HepG2 (cell line): Measurements from ENCODE around the gene RPH3AL. TPM values are rescaled to one million over a fixed set of nuclear protein-coding genes. Genes with fewer than 3 reads are reported as not detected.

Source experiments
- ATAC-seq: fragments of 200-7000 bp; cut with Tn5 transposase; 3 replicates; pipeline ENCODE4 v1.9.1; 2020; ENCODE audit warnings: mild to moderate bottlenecking, moderate library complexity
- BruUV-seq: library from RNA; stranded (reverse); fragments of 400-500 nt; replicated peaks from 2 replicates; lab custom pipeline; 2021; lab: Mats Ljungman, UMichigan
- CTCF ChIA-PET: fragments of 300-600 bp; formaldehyde crosslinking; extraction: SDS; loops from one replicate; lab custom pipeline; 2021; ENCODE audit warnings: low total read pairs, inconsistent platforms, low intra/inter-chr PET ratio; lab: Yijun Ruan, JAX
- POLR2A ChIA-PET: fragments of 350-600 bp; sonication (Branson Sonifier 250); formaldehyde crosslinking; loops from one replicate; lab custom pipeline; 2020; ENCODE audit warnings: antibody characterized with exemption, inconsistent platforms; lab: Yijun Ruan, JAX
- DNase-seq: peaks from one replicate; pipeline ENCODE4 v3.0.0-alpha.2; 2015; ENCODE audit warnings: low spot score
- FAIRE-seq: peaks from 3 replicates; lab custom pipeline; 2011; peaks lifted over from hg19 to GRCh38; lab: Jason Lieb, UNC
- H2AFZ ChIP-seq: one replicate; pipeline ENCODE4 v1.6.1; 2011; ENCODE audit warnings: low read length, inconsistent platforms
- H3K27ac ChIP-seq: fragments of 300-600 bp; 3 replicates; pipeline ENCODE4 v1.8.0; 2011; ENCODE audit warnings: mixed run types, mild to moderate bottlenecking, mixed read lengths, low read length, inconsistent platforms; ENCODE audit not compliant: insufficient read depth; ENCODE audit errors: extremely low read length
- H3K27me3 ChIP-seq, 2 experiments: fragments of 200-600 bp in 1 of 2; 2 replicates in 1 of 2; 3 replicates in 1 of 2; pipeline versions ENCODE4 v1.6.0 to v1.8.0; 2011; ENCODE audit warnings: low read length in 2 of 2, mild to moderate bottlenecking in 2 of 2, moderate library complexity in 2 of 2, inconsistent platforms in 1 of 2; ENCODE audit not compliant: insufficient read depth in 2 of 2, control insufficient read depth in 1 of 2
- H3K36me3 ChIP-seq, 2 experiments: fragments of 200-600 bp in 1 of 2; replicated peaks in 1 of 2; 2 replicates in 1 of 2; 3 replicates in 1 of 2; pipeline versions ENCODE4 v1.5.1 to v1.8.0; 2011; ENCODE audit warnings: low read length in 2 of 2, inconsistent platforms in 1 of 2; ENCODE audit not compliant: insufficient read depth in 2 of 2, control insufficient read depth in 1 of 2
- H3K4me1 ChIP-seq: 2 replicates; pipeline ENCODE4 v1.5.1; 2012; ENCODE audit warnings: low read length, inconsistent platforms; ENCODE audit not compliant: insufficient read depth
- H3K4me2 ChIP-seq: 2 replicates; pipeline ENCODE4 v1.6.0; 2011; ENCODE audit warnings: low read depth, low read length, inconsistent platforms
- H3K4me3 ChIP-seq, 3 experiments: fragments of 200-600 bp in 1 of 3; sonication (generic), shearing (Covaris generic) in 1 of 3; replicated peaks in 1 of 3; 2 replicates each; pipeline ENCODE4 v1.5.1; 2011 to 2016; ENCODE audit warnings: low read length in 3 of 3, inconsistent platforms in 2 of 3, low read depth in 2 of 3, mild to moderate bottlenecking in 2 of 3, control low read depth in 1 of 3, mixed read lengths in 1 of 3; ENCODE audit not compliant: insufficient read depth in 1 of 3
- H3K79me2 ChIP-seq: one replicate; pipeline ENCODE4 v1.6.1; 2011; ENCODE audit warnings: low read length, inconsistent platforms; ENCODE audit not compliant: insufficient read depth
- H3K9ac ChIP-seq: 2 replicates; pipeline ENCODE4 v1.6.0; 2011; ENCODE audit warnings: mild to moderate bottlenecking, low read depth, low read length, inconsistent platforms; ENCODE audit not compliant: insufficient read depth
- H3K9me3 ChIP-seq: 2 replicates; pipeline ENCODE4 v1.5.1; 2012; ENCODE audit warnings: mild to moderate bottlenecking, low read length
- H4K20me1 ChIP-seq: 2 replicates; pipeline ENCODE4 v1.6.0; 2011; ENCODE audit warnings: inconsistent platforms, mild to moderate bottlenecking, low read length, moderate library complexity; ENCODE audit not compliant: insufficient read depth
- GTF2F1 ChIP-seq: fragments of 150-350 bp; IDR thresholded peaks from 2 replicates; pipeline ENCODE4 v1.6.1; 2014; ENCODE audit warnings: low read length
- RARG ChIP-seq: sonication (generic); formaldehyde crosslinking; IDR thresholded peaks from 2 replicates; pipeline ENCODE4 v1.4.0; 2020; ENCODE audit warnings: low read depth, mild to moderate bottlenecking, missing genetic modification reagents
- RBAK ChIP-seq: sonication (generic); formaldehyde crosslinking; IDR thresholded peaks from 2 replicates; pipeline ENCODE4 v1.5.1; 2020; ENCODE audit warnings: mild to moderate bottlenecking, missing genetic modification reagents
- RBM22 ChIP-seq: fragments of 200-400 bp; formaldehyde crosslinking; optimal IDR thresholded peaks from 2 replicates; pipeline ENCODE3; 2017; ENCODE audit warnings: mild to moderate bottlenecking, low read length, moderate library complexity
- RXRB ChIP-seq: IDR thresholded peaks from 2 replicates; pipeline ENCODE4 v1.6.1; 2016; ENCODE audit warnings: borderline replicate concordance, missing genetic modification reagents, missing compliant biosample characterization
- SALL2 ChIP-seq: sonication (generic); formaldehyde crosslinking; IDR thresholded peaks from 2 replicates; pipeline ENCODE4 v1.8.1; 2023; ENCODE audit warnings: mild to moderate bottlenecking, missing genetic modification reagents, inconsistent platforms
- SP5 ChIP-seq: IDR thresholded peaks from 2 replicates; pipeline ENCODE4 v1.6.1; 2016; ENCODE audit warnings: low read depth, borderline replicate concordance
- ZMYM2 ChIP-seq: sonication (generic); formaldehyde crosslinking; IDR thresholded peaks from 2 replicates; pipeline ENCODE4 v1.8.0; 2022; ENCODE audit warnings: mild to moderate bottlenecking, missing genetic modification reagents
- ZNF329 ChIP-seq: sonication (generic); formaldehyde crosslinking; IDR thresholded peaks from 2 replicates; pipeline ENCODE4 v1.9.0; 2021; ENCODE audit warnings: low read depth, mild to moderate bottlenecking, missing genetic modification reagents
- ZNF772 ChIP-seq: sonication (generic); formaldehyde crosslinking; IDR thresholded peaks from 2 replicates; pipeline ENCODE4 v1.5.0; 2020; ENCODE audit warnings: mild to moderate bottlenecking, missing genetic modification reagents
- WGBS: methylation state at CpG from one replicate; pipeline ENCODE4 v1.1.6; 2017; ENCODE audit warnings: low lambda C conversion rate; 5-methylcytosine and 5-hydroxymethylcytosine counted together
- in situ Hi-C: cut with HindIII; loops from 2 replicates; pipeline ENCODE4 v1.10.0; 2017; ENCODE audit warnings: low pct_unique_long_range_greater_than_20kb; ENCODE audit not compliant: extremely low pct_ligation_motif_present
- intact Hi-C: fragments of 100-400 bp; cut with micrococcal nuclease; formaldehyde crosslinking; loops from one replicate; pipeline ENCODE4 v1.10.0; 2022; ENCODE audit not compliant: unreplicated experiment
- polyA plus RNA-seq, 8 experiments: library from polyadenylated mRNA; depleted of rRNA in 3 of 8; stranded (reverse) in 7 of 8; unstranded in 1 of 8; fragments of >200 nt; fragmentation: Illumina TruSeq in 4 of 8; extraction: Trizol in 4 of 8; gene quantifications; 2 replicates each; pipeline versions ENCODE4 v1.2.1 to v1.2.3, GENCODE V29; 2011 to 2016; ENCODE audit warnings: low read depth in 4 of 8, missing spikeins in 1 of 8, mixed read lengths in 1 of 8; ENCODE audit not compliant: insufficient read depth in 1 of 8
- total RNA-seq, 5 experiments: library from RNA; depleted of rRNA; stranded (reverse); fragments of >200 nt; fragmentation: Illumina TruSeq; extraction: Trizol; gene quantifications; 2 replicates each; pipeline ENCODE4 v1.2.3, GENCODE V29; 2016; ENCODE audit warnings: low read depth in 1 of 5
- TF ChIP-seq, protein P1 (sequence below): sonication (generic); formaldehyde crosslinking; IDR thresholded peaks from 2 replicates; pipeline ENCODE4 v1.9.0; 2021; ENCODE audit warnings: mild to moderate bottlenecking, missing genetic modification reagents

Gene RPH3AL
- total and polyA plus RNA-seq, 2 of the 13 experiments (the other 11 are each of a cell fraction or from before 2014, with no cell fraction given): 7.8 to 16.4 TPM

DNA sequence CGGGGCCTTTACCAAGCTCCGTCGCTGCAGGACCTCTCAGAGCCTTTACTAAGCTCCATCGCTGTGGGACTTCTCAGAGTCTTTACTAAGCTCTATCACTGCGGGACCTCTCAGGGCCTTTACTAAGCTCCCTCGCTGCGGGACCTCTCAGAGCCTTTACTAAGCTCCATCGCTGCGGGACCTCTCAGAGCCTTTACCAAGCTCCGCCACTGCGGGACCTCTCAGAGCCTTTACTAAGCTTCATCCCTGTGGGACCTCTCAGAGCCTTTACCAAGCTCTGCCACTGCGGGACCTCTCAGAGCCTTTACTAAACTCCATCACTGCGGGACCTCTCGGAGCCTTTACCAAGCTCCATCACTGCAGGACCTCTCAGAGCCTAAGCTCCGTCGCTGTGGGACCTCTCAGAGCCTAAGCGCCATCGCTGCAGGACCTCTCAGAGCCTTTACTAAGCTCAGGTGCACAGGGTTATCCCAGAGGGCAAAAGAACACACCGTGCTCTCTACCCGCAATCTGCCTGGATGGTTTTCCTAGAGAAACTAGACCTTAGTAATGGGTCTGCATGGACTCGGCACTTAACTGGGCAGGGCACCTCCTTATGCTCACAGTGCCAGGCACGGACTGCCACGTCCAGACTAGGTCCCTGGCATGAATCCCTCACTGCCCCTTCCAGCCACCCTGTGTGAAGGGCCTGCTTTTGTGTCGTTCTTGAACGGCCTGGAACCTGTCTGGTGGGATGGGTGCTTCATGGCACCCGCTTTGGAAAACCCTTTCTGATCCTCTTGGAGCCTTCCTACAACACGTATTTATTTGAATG is 101.9 kb downstream of the RPH3AL start:
- no peaks in the 10 kb centered on the region for H3K4me1 ChIP-seq
- no peaks in the 10 kb centered on the region for H3K79me2 ChIP-seq
- no peak overlapping the region for H3K4me2 ChIP-seq
- in situ Hi-C loops: no loop called here
- H3K4me3 ChIP-seq: no peak overlapping the region
- POLR2A ChIA-PET: no interaction called here
- no peak overlapping the region for H3K9ac ChIP-seq
- CTCF ChIA-PET: no interaction called here
- intact Hi-C loops: no loop called here
- no TSS peak for BruUV-seq
- TF ChIP-seq RXRB (CRISPR knock-in tag) (no peak), GTF2F1 (no peak), SALL2 (no peak), RARG (CRISPR knock-in tag) (no peak), ZNF329 (CRISPR knock-in tag) (no peak), RBAK (no peak)
- H3K36me3 ChIP-seq: peaks cover under 1 to 8% of the 10 kb centered on the region in 2 experiments; a peak in 3 of 5 replicates
- no peak for FAIRE-seq
- no peak for DNase-seq
- H3K27ac ChIP-seq: no peak overlapping the region
- 91% methylated on average over 25 of the region's 27 CpGs for WGBS
- no peak for ATAC-seq
- H2AFZ ChIP-seq: no peak overlapping the region
- no peaks in the 10 kb centered on the region for H3K9me3 ChIP-seq
- no peaks in the 10 kb centered on the region for H4K20me1 ChIP-seq
- H3K27me3 ChIP-seq: no peaks in the 10 kb centered on the region

DNA sequence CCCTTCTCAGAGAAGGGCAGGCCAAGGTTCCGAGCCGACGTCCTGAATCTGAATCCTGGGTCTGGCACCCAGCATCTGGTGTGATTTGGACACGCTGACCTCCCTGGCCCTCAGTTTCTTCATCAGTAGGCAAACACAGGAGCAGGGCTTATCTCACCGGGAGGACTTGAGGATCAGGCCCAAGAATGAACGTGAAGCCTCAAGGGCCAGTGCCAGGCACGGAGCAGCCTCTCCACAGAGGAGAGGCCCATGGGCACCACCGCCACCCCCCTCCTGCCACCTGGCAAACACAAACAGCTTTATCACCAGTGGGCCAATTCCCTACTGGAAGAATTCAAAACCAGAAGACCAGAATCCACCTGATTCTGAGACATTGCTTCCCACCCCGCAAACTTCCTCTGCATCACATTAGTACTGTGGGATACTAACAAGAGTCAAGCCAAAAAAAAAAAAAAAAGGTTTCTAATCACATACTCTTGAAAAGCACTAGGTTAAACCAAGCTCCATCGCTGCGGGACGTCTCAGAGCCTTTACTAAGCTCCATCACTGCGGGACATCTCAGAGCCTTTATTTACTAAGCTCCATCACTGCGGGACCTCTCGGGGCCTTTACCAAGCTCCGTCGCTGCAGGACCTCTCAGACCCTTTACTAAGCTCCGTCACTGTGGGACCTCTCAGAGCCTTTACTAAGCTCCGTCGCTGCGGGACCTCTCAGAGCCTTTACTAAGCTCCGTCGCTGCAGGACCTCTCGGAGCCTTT is 103.2 kb downstream of the RPH3AL start:
- H4K20me1 ChIP-seq: no peaks in the 10 kb centered on the region
- in situ Hi-C loops (no loop called here), intact Hi-C loops (no loop called here)
- DNase-seq (no peak), ATAC-seq (no peak), FAIRE-seq (no peak)
- H3K27me3 ChIP-seq: no peaks in the 10 kb centered on the region
- H3K4me2 ChIP-seq: no peak overlapping the region
- BruUV-seq: no TSS peak
- no peak overlapping the region for H3K9ac ChIP-seq
- H3K36me3 ChIP-seq: peaks cover 10 to 16% of the 10 kb centered on the region in 2 experiments; a peak in 4 of 5 replicates
- CTCF ChIA-PET: no interaction called here
- POLR2A ChIA-PET: no interaction called here
- H2AFZ ChIP-seq: no peak overlapping the region
- WGBS: 81% methylated on average over 19 of the region's 24 CpGs
- H3K4me3 ChIP-seq: no peak overlapping the region
- no peak overlapping the region for H3K27ac ChIP-seq
- no peaks in the 10 kb centered on the region for H3K79me2 ChIP-seq
- H3K9me3 ChIP-seq: no peaks in the 10 kb centered on the region
- no peaks in the 10 kb centered on the region for H3K4me1 ChIP-seq
- TF ChIP-seq RBM22 (no peak), SP5 (CRISPR knock-in tag) (no peak), ZMYM2 (CRISPR knock-in tag) (no peak), ZNF772 (no peak)
- TF ChIP-seq, protein P1, sequence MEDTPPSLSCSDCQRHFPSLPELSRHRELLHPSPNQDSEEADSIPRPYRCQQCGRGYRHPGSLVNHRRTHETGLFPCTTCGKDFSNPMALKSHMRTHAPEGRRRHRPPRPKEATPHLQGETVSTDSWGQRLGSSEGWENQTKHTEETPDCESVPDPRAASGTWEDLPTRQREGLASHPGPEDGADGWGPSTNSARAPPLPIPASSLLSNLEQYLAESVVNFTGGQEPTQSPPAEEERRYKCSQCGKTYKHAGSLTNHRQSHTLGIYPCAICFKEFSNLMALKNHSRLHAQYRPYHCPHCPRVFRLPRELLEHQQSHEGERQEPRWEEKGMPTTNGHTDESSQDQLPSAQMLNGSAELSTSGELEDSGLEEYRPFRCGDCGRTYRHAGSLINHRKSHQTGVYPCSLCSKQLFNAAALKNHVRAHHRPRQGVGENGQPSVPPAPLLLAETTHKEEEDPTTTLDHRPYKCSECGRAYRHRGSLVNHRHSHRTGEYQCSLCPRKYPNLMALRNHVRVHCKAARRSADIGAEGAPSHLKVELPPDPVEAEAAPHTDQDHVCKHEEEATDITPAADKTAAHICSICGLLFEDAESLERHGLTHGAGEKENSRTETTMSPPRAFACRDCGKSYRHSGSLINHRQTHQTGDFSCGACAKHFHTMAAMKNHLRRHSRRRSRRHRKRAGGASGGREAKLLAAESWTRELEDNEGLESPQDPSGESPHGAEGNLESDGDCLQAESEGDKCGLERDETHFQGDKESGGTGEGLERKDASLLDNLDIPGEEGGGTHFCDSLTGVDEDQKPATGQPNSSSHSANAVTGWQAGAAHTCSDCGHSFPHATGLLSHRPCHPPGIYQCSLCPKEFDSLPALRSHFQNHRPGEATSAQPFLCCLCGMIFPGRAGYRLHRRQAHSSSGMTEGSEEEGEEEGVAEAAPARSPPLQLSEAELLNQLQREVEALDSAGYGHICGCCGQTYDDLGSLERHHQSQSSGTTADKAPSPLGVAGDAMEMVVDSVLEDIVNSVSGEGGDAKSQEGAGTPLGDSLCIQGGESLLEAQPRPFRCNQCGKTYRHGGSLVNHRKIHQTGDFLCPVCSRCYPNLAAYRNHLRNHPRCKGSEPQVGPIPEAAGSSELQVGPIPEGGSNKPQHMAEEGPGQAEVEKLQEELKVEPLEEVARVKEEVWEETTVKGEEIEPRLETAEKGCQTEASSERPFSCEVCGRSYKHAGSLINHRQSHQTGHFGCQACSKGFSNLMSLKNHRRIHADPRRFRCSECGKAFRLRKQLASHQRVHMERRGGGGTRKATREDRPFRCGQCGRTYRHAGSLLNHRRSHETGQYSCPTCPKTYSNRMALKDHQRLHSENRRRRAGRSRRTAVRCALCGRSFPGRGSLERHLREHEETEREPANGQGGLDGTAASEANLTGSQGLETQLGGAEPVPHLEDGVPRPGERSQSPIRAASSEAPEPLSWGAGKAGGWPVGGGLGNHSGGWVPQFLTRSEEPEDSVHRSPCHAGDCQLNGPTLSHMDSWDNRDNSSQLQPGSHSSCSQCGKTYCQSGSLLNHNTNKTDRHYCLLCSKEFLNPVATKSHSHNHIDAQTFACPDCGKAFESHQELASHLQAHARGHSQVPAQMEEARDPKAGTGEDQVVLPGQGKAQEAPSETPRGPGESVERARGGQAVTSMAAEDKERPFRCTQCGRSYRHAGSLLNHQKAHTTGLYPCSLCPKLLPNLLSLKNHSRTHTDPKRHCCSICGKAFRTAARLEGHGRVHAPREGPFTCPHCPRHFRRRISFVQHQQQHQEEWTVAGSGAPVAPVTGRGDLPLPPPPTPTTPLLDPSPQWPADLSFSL (CRISPR knock-in tag): no peak
